ENCODE measurements around the gene ZNF750.

ZNF750 gene

DNA sequence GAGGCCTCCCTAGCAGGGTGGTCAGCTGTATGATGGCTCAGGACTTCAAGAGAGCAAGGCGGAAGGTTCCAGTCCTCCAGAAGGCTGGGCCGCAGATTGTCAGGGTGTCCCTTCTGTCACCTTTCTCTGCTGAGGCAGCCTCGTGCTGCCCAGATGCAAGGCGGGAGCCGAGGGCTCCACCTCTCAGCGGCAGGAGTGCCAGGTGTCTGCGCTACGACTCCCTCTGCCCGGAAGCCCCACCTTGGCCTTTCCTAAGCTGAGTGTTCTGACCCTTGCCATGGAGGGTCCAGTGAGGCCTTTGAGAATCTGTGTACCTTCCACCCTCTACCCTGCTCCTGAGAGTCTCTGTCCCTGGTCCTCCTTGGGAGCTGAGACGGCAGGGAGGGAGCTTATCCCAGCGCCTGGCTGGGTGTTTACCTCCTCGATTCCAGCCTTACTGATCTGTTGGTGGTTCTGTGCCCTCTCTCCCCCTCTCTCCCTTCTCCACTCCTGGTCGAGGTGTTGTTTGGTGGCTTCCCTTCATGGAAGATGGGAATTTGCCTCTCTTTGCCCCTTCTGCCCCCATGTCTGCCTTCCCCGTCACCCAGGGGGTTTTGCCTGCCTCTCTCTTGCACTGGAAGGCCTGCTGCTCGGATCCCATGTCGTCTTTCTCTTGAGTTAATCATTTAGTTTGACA is 2.2 kb upstream of the ZNF750 start:
- Histone ChIP-seq H3K9ac (ENCODE audit: low read length) (no peak overlapping the region), H3K36me3 (ENCODE audit: control insufficient read depth, insufficient read depth, low read length) (peaks cover 16% of the 10 kb centered on the region), H3K27ac (ENCODE audit: low read depth, low read length) (no peak overlapping the region), H3K27me3 (ENCODE audit: control insufficient read depth, insufficient read depth, low read length) (no peaks in the 10 kb centered on the region), H3K4me1 (ENCODE audit: control insufficient read depth, insufficient read depth, low read length) (peaks cover 29% of the 10 kb centered on the region), H3K4me3 (ENCODE audit: low read depth, low read length) (no peak overlapping the region), H3K9me3 (ENCODE audit: control insufficient read depth, insufficient read depth, low read depth, low read length) (no peaks in the 10 kb centered on the region)

DNA sequence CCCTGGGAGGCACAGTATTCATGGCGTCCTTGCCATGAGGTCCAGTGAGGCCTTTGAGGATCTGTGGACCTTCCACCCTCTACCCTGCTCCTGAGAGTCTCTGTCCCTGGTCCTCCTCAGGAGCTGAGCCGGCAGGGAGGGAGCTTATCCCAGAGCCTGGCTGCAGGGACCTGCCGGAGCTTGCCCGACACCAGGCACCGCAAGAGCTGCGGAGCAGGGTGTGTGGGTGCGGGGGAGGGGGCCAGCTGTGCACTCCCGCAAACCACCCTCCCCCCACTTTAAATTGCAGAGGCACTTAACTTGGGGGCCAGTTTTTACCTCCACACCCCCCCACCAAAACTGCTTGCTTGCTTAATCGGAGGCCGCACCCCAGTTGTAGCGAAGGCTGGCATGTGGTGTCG is 609 bp upstream of the ZNF750 start:
- Histone ChIP-seq H3K27ac (ENCODE audit: low read depth, low read length) (no peak overlapping the region), H3K36me3 (ENCODE audit: control insufficient read depth, insufficient read depth, low read length) (peaks cover 6% of the 10 kb centered on the region), H3K9ac (ENCODE audit: low read length) (peak overlapping the region; percentile 1), H3K27me3 (ENCODE audit: control insufficient read depth, insufficient read depth, low read length) (no peaks in the 10 kb centered on the region), H3K9me3 (ENCODE audit: control insufficient read depth, insufficient read depth, low read depth, low read length) (no peaks in the 10 kb centered on the region), H3K4me1 (ENCODE audit: control insufficient read depth, insufficient read depth, low read length) (peaks cover 41% of the 10 kb centered on the region), H3K4me3 (ENCODE audit: low read depth, low read length) (no peak overlapping the region)

DNA sequence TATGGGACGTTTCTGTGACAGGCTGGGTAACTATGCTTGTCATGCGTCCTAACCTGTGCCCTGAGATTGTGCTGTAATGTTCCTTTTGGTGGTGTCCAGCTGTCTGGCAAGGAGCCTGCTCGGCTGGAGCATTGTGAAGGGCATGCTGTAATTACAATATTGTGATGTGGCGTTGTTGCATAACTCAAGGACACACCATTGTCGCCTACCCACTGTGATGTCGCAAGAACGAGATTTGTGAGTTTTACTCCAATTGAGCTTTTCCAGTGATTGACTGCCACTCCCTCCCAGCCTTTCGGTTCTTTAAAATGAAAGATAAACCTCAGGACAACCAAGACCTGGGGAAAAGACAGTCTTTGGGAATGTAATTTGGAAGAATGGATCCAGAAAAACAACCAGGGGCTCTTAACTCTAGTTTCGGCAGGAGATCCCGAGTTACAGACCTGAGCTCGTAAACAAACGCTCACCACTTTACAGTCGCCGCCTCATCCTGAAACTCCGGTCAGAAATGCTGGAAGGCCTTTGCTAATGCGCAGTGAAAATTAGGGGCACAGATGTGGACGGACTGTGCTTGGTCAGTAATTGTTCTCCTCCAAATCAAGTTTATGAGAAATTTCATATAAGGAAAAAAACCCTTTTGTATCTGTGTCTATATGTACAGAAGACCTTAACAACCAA is 1.3 kb downstream of the ZNF750 start:
- Histone ChIP-seq H3K27me3 (ENCODE audit: control insufficient read depth, insufficient read depth, low read length) (no peaks in the 10 kb centered on the region), H3K36me3 (ENCODE audit: control insufficient read depth, insufficient read depth, low read length) (peaks cover 4% of the 10 kb centered on the region; the same call in 1 of the 2 replicates), H3K4me1 (ENCODE audit: control insufficient read depth, insufficient read depth, low read length) (peaks cover 38% of the 10 kb centered on the region), H3K27ac (ENCODE audit: low read depth, low read length) (no peak overlapping the region), H3K9ac (ENCODE audit: low read length) (no peak overlapping the region), H3K4me3 (ENCODE audit: low read depth, low read length) (no peak overlapping the region), H3K9me3 (ENCODE audit: control insufficient read depth, insufficient read depth, low read depth, low read length) (no peaks in the 10 kb centered on the region)

DNA sequence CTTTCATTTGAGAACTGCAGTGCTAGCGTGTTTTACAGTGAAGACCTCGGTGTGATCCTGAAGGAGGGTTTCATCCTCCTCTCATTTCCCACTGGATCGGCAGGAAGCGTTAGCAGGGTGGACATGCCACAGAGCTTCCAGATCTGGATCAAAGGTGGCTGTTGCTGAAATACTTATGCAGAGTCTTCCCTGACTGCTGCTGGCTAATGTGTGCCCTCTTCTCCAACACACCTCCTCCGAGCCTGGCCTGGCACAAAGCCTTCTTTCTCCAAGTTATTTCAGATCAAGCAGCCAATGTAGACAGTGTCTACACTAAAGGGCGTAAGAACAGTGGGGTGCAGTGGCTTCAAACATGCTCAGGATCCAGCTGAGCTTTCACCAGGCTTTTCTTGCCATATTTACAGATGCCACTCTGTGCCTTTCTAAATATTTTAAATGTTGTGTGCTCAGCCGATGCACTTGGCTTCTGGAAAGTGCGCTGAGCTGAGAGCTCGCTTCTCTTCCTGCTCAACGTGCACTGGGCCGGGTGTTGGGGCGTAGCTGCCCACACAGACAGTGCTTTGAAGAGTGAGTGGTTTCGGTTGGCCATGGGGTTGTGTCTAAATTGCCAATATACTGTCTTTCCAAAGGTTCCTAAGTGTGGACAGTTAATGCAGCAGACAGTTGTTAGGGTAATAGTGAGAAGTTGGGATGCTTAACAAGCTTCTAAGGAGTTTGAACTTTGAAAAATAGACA is 2.1 kb downstream of the ZNF750 start:
- Histone ChIP-seq H3K27ac (ENCODE audit: low read depth, low read length) (no peak overlapping the region), H3K36me3 (ENCODE audit: control insufficient read depth, insufficient read depth, low read length) (peaks cover 10% of the 10 kb centered on the region; the same call in 1 of the 2 replicates), H3K4me1 (ENCODE audit: control insufficient read depth, insufficient read depth, low read length) (peaks cover 38% of the 10 kb centered on the region)

DNA sequence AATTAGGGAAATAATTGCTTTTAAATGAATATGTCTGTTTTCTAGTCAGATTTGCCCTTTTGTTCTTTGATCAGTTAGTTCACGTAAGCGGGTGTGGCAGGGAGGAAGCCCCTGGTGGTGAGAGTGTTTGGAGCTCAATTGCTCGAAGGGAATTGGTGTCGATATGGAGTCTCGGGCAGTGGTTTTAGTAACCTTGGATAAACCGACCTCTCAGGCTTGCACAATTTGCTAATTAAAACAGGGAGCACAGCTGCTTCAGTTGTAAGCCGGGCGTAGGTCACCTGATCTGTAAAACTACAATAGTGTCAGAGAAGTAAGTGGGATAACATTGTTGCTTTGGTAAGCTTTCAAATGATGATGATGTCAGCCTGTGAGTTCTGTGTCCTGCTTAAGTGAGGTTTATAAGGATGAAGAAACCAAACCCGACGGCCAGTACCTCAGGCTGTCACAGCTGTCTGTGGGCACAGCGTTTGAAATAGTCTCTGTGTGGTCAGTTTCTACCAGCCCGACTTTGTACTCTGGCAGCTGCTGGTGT is 2.9 kb downstream of the ZNF750 start:
- no peak overlapping the region for H3K4me3 ChIP-seq (ENCODE audit: low read depth, low read length)
- H3K36me3 ChIP-seq (ENCODE audit: control insufficient read depth, insufficient read depth, low read length), result peaks cover 10% of the 10 kb centered on the region; the same call in 1 of the 2 replicates
- no peak overlapping the region for H3K27ac ChIP-seq (ENCODE audit: low read depth, low read length)
- no peak overlapping the region for H3K9ac ChIP-seq (ENCODE audit: low read length)
- no peaks in the 10 kb centered on the region for H3K9me3 ChIP-seq (ENCODE audit: control insufficient read depth, insufficient read depth, low read depth, low read length)
- H3K4me1 ChIP-seq (ENCODE audit: control insufficient read depth, insufficient read depth, low read length), result peaks cover 38% of the 10 kb centered on the region
- H3K27me3 ChIP-seq (ENCODE audit: control insufficient read depth, insufficient read depth, low read length), result no peaks in the 10 kb centered on the region

More for the DNA sequence above, 2.1 kb downstream of the ZNF750 start:
- H3K9ac ChIP-seq (ENCODE audit: low read length), result no peak overlapping the region
- H3K9me3 ChIP-seq (ENCODE audit: control insufficient read depth, insufficient read depth, low read depth, low read length), result no peaks in the 10 kb centered on the region
- no peaks in the 10 kb centered on the region for H3K27me3 ChIP-seq (ENCODE audit: control insufficient read depth, insufficient read depth, low read length)
- no peak overlapping the region for H3K4me3 ChIP-seq (ENCODE audit: low read depth, low read length)

DNA sequence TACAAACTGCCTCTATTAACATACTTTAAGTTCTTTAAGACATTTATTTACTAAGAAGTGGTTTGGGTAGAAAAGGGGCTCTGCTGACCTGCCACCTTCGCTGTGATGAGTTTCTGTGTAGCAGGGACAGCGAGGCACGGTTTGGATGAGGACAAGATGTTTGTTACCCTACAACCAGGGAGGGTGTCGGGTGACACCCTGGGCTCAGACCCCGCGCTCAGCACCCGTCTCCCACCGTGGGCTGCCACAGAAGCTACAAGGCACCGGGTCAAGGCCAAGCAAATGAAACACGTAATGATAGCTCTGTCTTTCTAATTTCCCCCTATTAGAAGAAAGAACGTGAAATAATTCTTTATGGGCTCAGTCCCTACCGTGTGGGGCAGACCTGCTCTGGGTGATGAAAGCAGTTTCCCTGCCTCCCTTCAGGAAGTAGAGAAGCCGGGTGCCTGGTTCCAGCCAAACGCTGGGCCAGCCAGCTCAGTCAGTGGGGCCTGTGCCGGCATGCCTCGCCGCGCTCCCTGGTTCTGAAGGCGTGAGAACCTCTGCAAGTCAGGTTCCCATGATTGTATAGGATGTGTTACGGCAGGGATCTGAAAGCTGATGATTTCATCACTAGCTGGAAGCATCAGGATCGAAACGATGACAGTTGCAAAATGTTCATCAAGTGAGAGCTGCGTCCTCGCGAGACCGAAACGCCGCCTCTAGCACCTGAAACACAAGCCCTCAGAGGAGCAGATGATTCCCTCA is 3.9 kb downstream of the ZNF750 start:
- Histone ChIP-seq H3K9me3 (ENCODE audit: control insufficient read depth, insufficient read depth, low read depth, low read length) (no peaks in the 10 kb centered on the region), H3K36me3 (ENCODE audit: control insufficient read depth, insufficient read depth, low read length) (peaks cover 16% of the 10 kb centered on the region), H3K4me1 (ENCODE audit: control insufficient read depth, insufficient read depth, low read length) (peaks cover 38% of the 10 kb centered on the region), H3K27ac (ENCODE audit: low read depth, low read length) (no peak overlapping the region), H3K4me3 (ENCODE audit: low read depth, low read length) (no peak overlapping the region), H3K27me3 (ENCODE audit: control insufficient read depth, insufficient read depth, low read length) (no peaks in the 10 kb centered on the region), H3K9ac (ENCODE audit: low read length) (no peak overlapping the region)

DNA sequence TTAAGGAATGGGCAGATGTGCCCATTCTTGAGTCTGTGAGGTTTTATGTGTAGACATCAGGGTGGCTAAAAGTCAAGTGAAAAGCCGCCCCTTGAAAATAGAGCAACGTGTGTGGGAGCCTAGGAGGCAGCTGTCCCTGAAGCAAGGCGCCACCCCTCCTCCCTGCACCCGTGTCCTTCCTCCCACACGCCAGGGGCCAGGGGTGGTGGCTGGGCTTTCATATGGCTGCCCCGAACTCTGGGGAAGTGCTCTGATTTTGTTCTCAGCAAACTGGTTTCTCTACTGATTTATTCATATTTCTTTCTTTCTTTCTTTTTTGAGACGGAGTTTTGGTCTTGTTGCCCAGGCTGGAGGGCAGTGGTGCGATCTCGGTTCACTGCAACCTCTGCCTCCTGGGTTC is 4.7 kb downstream of the ZNF750 start:
- no peak overlapping the region for H3K27ac ChIP-seq (ENCODE audit: low read depth, low read length)
- H3K27me3 ChIP-seq (ENCODE audit: control insufficient read depth, insufficient read depth, low read length), result no peaks in the 10 kb centered on the region
- no peak overlapping the region for H3K9ac ChIP-seq (ENCODE audit: low read length)
- H3K36me3 ChIP-seq (ENCODE audit: control insufficient read depth, insufficient read depth, low read length), result peaks cover 19% of the 10 kb centered on the region
- peaks cover 32% of the 10 kb centered on the region for H3K4me1 ChIP-seq (ENCODE audit: control insufficient read depth, insufficient read depth, low read length)
- no peaks in the 10 kb centered on the region for H3K9me3 ChIP-seq (ENCODE audit: control insufficient read depth, insufficient read depth, low read depth, low read length)
- H3K4me3 ChIP-seq (ENCODE audit: low read depth, low read length), result no peak overlapping the region

DNA sequence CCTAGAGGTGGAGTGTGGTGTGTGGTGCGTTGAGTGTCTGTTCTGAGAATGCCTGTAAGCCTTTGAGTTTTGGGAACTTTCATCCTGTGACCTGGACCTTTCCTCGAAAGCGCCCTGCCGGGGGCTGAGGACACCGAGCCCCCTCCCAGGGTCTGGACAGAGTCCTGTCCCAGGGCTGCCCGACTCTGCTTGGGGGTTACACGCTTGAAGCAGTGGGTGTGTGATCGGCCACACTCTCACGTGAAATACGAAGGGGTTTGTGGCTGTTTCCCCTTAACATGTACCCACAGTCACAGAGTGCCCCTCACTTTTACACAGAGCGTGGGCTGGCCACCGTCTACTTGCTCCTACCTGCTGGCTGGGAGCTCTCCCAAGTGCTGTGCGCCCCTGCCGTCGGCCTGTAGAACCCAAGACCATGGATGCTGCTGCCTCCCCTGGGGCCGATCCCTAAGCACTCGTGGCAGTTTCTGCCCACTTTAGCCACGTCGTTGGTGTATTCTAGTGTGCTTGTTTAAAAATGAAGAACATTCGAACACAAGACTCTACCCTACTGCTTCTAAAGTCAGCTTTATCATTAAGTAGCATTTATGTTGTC is 6.8 kb downstream of the ZNF750 start:
- Histone ChIP-seq H3K9ac (ENCODE audit: low read length) (no peak overlapping the region), H3K9me3 (ENCODE audit: control insufficient read depth, insufficient read depth, low read depth, low read length) (no peaks in the 10 kb centered on the region), H3K4me3 (ENCODE audit: low read depth, low read length) (no peak overlapping the region), H3K27ac (ENCODE audit: low read depth, low read length) (no peak overlapping the region), H3K27me3 (ENCODE audit: control insufficient read depth, insufficient read depth, low read length) (no peaks in the 10 kb centered on the region), H3K4me1 (ENCODE audit: control insufficient read depth, insufficient read depth, low read length) (peaks cover 16% of the 10 kb centered on the region), H3K36me3 (ENCODE audit: control insufficient read depth, insufficient read depth, low read length) (peaks cover 33% of the 10 kb centered on the region)

DNA sequence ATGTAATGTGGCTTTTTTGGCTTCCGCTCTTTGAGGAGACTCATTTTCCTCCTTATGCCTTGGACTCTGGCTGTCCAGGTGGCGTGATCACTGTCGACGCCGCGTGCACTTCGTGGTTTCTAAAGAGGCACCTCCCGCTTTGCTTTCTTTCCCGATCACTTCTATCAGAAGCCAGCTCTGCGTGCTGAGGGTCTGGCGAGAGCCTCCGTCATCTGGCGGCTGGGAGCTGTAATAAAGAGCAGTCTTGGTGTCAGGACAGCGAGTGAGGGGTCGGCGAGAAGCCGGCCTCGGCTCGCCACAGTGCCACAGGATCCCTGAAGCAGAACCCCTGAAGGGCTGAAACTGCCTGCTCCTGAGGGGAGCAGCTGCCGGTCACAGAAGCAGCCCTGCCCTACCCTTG is 7.4 kb downstream of the ZNF750 start:
- no peak overlapping the region for H3K4me3 ChIP-seq (ENCODE audit: low read depth, low read length)
- H3K9ac ChIP-seq (ENCODE audit: low read length), result no peak overlapping the region
- H3K4me1 ChIP-seq (ENCODE audit: control insufficient read depth, insufficient read depth, low read length), result peaks cover 12% of the 10 kb centered on the region
- H3K27me3 ChIP-seq (ENCODE audit: control insufficient read depth, insufficient read depth, low read length), result no peaks in the 10 kb centered on the region
- peaks cover 35% of the 10 kb centered on the region for H3K36me3 ChIP-seq (ENCODE audit: control insufficient read depth, insufficient read depth, low read length)
- no peak overlapping the region for H3K27ac ChIP-seq (ENCODE audit: low read depth, low read length)
- no peaks in the 10 kb centered on the region for H3K9me3 ChIP-seq (ENCODE audit: control insufficient read depth, insufficient read depth, low read depth, low read length)

DNA sequence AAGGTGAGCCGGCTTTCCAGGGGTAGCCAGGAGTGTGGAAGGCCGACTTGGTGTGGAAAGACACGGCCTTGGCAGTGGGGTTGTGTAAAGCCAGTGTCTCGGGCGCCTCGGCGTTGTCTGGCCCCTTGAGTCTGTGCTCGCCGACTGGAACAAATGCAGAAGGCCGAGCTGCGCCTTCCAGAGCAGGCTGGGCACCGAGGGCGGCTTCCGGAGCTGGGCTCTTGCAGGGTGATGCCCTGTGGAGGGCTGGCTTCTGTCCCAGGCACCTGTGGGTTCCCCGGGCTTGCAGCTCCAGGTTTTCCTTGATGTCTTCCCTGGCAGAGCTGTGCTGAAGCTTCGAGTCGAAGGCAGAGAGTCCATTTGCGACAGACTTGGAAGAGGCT is 8.0 kb downstream of the ZNF750 start:
- no peak overlapping the region for H3K4me3 ChIP-seq (ENCODE audit: low read depth, low read length)
- H3K27ac ChIP-seq (ENCODE audit: low read depth, low read length), result no peak overlapping the region
- no peaks in the 10 kb centered on the region for H3K27me3 ChIP-seq (ENCODE audit: control insufficient read depth, insufficient read depth, low read length)
- H3K36me3 ChIP-seq (ENCODE audit: control insufficient read depth, insufficient read depth, low read length), result peaks cover 39% of the 10 kb centered on the region
- no peaks in the 10 kb centered on the region for H3K9me3 ChIP-seq (ENCODE audit: control insufficient read depth, insufficient read depth, low read depth, low read length)
- peaks cover 9% of the 10 kb centered on the region for H3K4me1 ChIP-seq (ENCODE audit: control insufficient read depth, insufficient read depth, low read length)
- H3K9ac ChIP-seq (ENCODE audit: low read length), result no peak overlapping the region

Measured in HUES6 (cell line).